Lower leg skin (tissue), 3 donors: Measurements from ENCODE around the gene RALGAPA2.

ENCODE experiments used
- CTCF ChIP-seq, 3 donors: fragments of 450-650 bp; IDR thresholded peaks; one replicate each; pipeline ENCODE4 v1.5.1; 2016; ENCODE audit warnings: antibody characterized with exemption in 3 of 3, mild to moderate bottlenecking in 3 of 3, moderate library complexity in 2 of 3
- POLR2A ChIP-seq, 2 donors: fragments of 450-650 bp; IDR thresholded peaks; one replicate each; pipeline ENCODE4 v1.6.1; 2016 to 2017; ENCODE audit warnings: antibody characterized with exemption in 2 of 2, mild to moderate bottlenecking in 1 of 2, moderate library complexity in 1 of 2

DNA sequence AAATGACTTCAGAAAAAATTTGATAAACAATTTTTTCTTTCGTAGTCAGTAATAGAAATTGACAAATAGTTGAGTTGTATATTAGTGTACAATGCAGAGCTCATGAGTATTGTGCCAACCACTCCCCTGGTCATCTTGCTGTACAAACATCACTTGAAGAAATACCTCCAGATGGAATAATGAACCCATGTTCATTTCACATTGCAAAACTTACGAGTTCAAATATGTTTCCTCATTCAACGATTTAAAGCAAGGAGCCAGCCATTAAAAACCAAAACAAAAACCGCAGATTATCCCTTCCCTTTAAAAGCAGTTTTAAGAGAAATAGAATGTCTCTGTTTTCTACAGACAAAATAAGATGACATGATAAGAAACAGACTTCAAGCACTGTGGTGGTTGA lies 62.5 kb downstream of the RALGAPA2 start:
- TF ChIP-seq CTCF (IDR thresholded peaks at IDR 0.05) (no peak), POLR2A (IDR thresholded peaks at IDR 0.05) (no peak)
